CD1c-positive myeloid dendritic cell (primary cell): ENCODE results near the gene PTPN18.

Source experiments
- DNase-seq: peaks from one replicate; pipeline ENCODE4 v3.0.0-alpha.2; 2016; ENCODE audit errors: extremely low spot score

PTPN18 gene

DNA sequence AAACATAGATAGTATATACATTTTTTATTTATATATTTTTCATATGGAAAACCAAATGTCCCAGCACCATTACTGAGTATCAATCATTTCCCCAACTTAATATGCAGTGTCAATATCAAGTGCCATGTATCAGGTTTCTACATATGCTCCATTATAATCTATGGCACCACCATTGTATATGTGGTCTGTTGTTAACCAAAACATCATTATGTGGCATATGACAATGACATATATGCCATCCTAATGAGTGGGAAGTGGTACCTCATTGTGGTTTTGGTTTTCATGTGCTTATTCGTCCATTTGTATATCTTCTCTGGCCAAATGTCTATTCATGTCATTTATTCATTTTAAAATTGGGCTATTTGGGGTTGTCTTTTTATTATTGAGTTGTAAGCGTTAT lies 9.2 kb downstream of the PTPN18 start:
- no peak for DNase-seq

DNA sequence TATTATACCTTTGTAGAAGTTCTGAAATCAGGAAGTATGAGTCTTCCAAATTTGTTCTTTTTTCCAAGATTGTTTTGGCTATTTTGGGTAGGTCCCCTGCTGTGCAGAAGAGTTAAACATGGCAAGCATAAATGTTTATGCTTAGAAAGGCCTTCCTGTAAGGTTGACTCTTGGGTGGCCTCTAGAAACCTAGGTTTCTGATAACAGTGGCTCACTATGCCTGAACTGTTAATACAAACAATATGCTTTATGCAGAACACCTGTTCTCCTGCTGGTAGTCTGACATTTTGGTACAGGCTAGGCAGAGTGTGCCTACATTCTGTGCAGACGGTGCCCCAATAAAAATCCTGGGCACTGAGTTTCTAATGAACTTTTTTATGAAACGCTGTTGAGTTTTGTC lies 10.1 kb downstream of the PTPN18 start:
- no peak for DNase-seq

DNA sequence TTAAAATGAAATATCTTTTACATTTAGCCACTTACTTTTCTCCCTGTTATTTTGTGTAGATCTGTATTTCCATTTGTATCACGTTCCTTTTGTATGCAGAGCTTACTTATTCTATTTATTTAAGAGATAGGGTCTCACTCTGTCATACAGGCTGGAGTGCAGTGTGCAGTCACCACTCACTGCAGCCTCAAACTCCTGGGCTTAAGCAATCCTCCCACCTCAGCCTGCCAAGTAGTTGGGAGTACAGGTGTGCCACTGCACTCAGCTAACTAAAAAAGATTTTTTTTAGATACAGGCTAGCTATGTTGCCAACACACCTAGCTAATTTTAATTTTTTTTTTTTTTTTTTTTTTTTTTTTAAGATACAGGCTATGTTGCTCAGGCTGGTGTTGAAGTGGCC lies 10.9 kb downstream of the PTPN18 start:
- DNase-seq, result no peak

DNA sequence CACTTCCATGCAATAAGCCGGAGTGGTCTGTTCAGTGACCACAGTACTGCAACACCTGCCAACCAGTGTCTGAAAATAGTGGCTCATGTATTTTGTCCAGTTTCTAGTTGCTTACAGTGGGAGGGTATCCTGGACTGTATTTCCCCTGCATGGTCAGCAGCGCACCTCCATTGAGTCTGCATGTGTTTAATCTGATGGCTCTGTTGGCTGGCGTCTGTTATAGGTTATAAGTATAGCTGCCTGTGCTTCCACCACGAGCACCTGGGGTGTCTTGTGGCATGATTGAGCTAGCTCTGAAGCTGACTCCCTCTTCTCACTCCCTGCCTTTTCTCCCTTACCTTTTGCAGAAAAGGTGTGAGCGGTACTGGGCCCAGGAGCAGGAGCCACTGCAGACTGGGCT lies 12.9 kb downstream of the PTPN18 start:
- DNase-seq, result no peak

DNA sequence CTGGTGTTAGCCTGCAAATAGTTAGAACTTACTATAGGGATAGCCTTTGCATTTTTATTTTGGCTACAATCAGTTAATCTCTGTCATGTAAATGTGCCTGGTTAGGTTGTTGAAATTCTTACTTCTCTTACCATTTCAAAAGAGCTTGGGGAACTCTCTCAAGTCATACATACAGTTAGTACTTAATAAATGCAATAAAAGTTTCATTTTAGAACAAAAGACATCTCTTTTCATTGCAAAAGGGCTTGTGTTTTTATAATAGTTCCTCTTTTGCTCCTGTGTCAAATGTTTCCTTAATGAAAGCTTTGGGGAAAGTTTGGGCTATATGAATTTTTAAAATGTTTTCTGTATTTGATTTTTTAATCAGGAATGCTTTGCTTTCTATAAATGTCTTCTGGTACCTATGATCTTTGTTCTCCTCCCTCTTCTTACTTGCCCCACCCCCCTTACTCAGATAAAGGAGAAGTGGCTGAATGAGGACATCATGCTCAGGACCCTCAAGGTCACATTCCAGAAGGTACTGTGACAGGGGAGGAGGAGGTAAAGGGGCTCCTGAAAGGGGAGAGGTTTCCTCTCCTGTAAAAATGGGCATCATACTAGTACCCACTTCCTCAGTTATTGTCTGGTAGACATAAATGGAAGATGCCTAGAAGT lies 13.6 kb downstream of the PTPN18 start:
- no peak for DNase-seq

DNA sequence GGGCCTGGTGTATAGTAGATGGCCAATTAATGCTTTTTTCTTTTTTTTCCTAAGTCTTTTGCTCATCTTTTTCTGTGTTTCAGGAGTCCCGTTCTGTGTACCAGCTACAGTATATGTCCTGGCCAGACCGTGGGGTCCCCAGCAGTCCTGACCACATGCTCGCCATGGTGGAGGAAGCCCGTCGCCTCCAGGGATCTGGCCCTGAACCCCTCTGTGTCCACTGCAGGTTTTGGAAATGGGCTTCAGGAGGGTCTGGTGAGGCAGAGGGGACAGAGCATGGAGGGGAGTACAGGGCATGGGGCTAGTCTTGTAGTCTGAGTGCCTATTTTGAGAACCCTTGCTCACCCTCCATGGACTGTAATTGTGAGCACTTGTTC lies 14.1 kb downstream of the PTPN18 start:
- no peak for DNase-seq

DNA sequence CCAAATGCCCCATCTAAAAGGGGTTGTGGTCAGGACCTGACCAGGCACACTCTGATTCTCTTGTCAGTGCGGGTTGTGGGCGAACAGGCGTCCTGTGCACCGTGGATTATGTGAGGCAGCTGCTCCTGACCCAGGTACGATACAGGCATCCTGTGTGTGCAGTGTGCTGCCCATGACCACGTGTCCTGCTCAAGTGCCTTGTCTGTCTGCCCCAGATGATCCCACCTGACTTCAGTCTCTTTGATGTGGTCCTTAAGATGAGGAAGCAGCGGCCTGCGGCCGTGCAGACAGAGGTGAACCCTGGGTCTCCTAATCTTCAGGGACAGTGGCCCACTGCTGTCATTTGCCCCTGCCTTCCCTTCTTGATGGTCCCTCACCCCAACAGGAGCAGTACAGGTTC lies 14.6 kb downstream of the PTPN18 start:
- no peak for DNase-seq

DNA sequence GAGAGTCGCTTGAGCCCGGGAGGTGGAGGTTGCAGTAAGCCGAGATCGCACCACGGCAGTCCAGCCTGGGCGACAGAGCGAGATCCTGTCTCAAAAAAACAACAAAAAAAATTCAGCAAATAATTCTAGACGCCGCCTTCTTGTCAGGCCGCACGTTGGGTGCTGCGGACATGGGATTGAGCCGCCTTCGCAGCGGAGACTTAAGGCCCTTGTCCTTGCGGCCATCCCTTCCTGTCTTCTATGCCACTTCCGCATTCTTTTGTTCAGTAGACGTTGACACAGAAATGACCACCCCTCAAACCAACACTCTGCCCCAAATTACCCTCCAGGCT lies 15.8 kb downstream of the PTPN18 start:
- DNase-seq, result no peak

DNA sequence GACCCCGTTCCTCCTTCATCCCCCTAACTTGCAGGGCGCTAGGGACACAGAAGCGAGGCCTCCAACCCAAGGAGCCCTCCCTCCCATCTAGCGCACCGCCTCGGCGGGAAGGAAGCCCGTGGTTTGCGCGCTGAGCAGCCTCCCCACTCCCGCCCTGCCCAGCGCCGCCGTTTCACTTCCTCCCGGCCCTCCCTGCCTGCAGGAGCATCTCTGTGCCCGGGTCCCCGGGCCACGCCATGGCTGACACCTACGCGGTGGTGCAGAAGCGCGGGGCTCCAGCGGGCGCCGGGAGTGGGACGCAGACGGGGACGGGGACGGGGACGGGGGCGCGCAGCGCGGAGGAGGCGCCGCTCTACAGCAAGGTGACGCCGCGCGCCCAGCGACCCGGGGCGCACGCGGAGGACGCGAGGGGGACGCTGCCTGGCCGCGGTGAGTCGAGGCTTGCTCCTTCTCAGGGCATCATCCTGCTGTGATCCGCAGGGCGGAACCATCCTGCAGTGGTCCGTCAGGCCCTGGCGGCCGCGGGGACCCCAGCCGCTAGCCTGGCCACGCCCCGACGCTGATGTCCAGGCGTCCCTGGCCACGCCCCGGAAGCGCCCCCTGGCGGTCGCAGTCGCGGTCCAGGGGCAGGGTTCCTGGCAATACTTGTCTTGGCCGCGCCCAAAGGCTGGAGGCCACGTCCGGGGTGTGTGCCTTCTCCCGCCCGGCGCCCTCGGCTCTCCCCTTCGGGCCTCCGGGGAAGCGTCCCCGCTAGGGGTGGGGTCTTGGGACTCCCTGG lies 16.4 kb downstream of the PTPN18 start:
- DNase-seq, result peak; percentile 94

DNA sequence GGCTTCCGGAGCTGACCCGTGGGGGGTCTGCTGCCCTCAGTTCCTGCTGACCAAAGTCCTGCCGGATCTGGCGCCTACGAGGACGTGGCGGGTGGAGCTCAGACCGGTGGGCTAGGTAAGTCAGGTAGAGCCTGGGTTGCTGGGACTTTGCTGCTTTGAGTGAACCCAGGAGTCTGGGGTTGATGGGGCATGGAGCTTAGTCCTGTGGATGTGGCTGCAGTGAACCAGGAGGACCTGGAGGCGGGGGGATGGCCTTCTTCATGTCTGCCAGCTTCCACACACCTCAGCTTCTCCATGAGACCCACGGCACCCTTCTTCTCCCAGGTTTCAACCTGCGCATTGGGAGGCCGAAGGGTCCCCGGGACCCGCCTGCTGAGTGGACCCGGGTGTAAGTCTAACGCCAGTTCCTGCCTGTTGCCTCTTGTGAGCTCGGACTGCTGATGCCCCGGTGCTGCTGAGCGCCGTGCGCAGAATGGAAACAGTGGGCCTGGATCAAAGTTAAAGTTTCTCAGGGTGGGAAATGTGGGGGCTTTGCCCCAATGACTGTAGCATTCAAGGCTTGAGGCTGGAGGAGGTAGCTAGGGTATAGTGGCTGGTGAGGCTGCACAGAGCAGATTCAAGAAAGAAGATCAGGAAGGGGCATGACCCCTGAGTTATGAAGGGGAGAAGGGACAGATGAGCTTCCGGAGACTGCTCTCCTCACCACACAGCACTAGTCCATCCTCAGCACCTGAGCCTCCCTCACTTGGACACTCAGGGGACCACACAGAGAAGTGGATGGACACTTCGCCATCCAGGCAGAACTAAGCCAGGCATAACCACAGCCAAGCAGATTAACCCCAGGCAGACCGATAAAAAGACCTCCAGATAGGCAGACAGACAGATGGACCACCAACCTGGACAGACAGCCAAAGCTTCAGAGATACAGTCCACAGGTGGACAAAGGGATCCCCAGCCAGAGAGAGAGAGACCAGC lies 17.3 kb downstream of the PTPN18 start:
- no peak for DNase-seq

DNA sequence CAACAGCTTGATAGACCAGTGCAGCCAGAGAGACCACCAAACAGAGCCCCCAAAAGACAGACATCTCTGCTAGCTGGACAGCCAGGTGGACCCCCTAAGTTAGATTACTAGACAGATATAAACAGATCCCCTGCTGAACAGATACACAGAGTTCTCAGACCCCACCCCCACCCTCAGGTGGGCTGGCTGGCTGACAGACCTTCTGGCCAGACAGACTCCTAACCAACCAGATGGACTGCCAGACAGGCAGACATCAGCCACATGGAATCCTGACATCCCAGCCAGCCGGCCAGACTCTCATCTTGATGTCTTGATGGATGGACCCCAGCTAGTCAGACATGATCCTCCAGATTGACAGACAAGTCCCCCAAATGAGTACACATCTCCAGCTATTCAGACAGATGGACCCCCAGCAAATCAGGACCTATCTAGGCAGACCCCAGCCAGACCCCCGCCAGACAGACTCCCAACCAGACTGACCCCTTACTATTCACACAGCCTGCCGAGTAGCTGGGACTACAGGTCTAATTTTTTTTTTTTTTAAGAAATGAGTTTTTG lies 18.0 kb downstream of the PTPN18 start:
- DNase-seq, result no peak

DNA sequence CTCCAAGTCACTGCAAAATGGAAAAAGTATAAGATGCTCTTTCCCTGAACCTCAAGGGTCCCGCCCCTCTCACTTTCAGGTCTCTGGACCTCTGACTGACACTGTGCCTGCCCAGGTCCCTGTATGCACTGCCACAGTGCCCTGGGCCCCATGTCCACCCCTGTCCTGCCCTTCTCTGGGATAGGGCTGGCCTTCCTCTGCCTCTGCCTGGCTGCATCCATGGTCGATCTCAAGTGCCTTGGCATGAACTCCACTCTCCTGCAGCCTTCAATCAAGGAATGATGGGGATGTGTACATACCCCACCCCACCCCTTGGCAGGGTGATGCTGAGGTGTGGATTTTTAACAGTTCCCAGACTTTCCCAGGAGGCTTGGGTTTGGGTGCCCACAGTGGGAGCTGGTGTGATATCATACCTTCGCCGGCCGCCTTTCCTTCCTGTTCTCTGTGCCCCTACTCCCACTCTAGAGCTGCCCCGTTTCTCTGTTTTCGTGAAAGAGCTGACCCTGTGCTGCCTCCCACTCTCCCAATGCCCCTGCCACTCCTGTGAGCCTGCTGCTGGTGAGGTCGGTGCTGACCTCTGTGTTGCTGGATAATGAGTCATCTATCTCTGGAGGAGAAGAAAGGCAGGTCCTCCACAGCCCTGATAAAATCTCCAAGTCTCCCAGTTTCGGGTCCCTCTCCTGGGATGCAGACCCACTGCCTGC lies 18.9 kb downstream of the PTPN18 start:
- DNase-seq, result peak; percentile 57

DNA sequence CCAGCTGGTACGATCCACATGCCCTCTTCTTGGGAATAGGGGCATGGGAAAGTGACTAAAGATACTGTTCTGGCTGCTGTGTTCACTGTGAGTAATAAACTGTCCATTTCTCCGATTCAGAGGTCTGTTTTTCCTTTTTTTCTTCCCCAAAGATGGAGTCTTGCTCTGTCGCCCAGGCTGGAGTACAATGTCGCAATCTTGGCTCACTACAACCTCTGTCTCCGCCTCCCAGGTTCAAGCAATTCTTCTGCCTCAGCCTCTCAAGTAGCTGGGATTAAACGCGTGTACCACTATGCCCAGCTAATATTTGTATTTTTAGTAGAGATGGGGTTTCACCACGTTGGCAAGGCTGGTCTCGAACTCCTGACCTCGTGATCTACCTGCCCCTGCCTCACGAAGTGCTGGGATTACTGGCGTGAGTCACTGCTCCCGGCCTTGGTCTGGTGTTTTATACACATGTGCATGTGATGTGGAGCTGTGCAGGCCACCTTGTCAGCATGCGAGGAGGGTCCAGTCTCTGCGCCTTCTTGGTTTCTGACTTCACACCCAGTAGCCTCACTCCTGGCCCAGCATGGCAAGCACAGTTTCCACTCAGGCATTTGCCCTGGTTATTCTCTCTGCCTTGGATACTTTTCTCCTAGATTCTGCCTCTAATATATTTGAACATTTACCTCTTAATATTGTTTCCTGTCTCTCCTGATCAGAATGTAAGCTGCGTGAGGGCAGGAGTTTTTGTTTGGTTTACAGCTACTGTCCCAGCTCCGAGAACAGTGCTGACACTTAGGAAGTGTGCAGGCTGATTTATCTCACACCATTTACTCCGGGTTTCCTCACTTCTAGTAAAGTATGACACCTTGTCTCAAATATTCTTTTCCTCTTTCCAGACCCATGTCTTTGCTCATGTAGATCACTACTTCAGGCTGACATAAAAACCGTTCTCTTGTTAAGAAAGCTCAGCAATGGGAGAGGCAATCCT lies 19.7 kb downstream of the PTPN18 start:
- DNase-seq, result no peak

DNA sequence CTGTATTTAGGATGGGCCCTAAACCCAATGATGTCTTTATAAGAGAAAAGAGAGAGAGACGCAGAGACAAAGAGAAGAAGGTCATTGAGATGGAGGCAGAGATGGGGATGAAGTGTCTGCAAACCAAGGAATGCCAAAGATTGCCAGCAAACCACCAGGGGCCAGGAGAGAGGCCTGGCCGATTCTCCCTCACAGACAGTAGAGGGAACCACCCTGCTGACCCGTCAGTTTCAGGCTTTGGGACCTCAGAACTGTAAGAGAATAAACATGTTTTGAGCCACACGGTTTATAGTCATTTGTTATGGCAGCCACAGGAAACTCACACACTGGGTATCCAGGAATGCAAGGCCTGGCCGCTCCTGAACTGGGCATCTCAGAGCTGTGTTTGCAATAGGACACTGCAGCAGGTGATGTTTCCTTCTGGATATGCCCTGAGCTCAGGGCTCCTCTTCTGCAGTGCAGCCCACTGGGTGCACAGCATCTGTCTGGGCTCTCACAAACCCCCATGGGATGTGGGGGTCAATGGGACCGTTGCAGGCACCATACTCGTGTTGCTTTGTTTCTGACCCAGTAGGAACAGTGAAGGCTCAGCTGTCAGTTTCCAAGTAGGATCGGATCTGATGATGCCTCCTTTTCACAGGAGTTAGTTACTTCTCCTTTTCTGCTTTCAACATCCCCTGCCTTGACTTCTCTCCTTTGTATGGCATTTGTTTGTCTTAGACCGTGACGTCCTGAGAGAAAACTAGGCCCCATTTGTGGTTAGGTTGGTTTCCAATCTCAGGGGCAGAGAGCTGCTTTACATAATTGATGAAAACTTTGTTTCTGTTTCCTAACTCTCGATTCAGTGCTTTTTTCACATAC lies 20.8 kb downstream of the PTPN18 start:
- DNase-seq, result no peak

DNA sequence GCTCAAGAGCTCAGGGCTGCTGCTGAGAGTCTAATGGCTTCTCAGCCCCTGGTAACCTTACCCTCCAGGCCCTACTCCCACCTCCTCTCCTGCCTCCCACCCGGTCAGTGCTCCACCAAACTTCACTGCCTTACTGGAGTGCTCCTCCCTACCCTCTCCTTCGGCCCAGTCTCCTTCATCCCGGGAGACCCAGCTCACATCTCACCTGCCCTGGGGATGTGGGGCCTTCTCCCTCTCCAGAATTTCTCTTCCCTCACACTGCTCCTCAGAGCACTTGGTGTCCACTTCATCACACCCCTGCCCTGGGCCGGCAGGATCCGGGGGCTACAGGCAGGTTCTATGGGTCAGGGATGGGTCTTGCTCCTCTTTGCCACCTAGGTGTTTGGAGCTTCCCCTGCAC lies 21.6 kb downstream of the PTPN18 start:
- DNase-seq, result no peak

DNA sequence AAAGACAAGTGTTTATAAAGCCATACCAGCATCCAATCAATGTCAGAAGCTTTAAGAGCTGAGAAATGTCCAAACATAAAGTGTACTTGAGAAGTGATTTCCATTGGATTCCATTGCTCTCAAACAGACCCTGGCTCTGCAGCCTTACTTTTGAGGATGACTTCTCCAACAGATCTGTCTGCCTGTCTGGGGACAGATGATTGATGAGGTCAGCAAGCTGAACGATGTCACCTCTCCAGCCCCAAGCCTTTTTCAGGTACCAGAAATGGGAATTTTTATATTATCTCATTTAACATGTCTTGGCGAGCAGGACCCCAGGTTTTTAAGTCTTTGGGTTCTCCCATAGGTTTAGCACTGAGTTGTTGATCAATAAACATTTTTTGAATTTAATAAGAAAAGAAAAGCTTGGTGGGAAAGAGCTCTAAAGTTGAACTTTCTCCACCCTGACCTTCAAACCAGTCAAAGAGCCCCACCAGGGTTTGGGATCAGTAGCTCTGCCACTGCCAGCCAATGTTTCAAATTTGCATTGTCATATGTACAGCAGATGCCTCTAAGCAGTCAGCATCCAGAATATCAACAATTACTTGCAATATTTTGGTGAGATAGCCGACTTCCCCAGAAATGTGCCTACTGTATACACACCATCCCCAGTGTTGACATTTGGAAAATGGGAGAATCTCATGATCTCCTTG lies 22.5 kb downstream of the PTPN18 start:
- no peak for DNase-seq

DNA sequence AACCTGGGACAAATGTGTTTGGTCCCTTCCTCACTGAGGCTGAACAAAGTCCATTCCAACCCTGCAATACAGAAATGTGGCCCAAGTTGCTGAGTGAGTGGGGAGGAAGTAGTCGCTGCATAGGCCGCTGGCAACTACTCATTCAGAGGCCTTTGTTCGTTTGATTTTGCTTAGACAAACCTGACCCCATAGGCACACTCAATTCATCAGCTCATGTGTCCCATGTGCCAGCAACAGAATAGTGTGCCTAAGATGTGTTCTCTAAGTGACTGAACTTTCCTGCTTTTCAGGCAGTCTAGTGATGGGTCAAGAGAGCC lies 23.0 kb downstream of the PTPN18 start:
- no peak for DNase-seq

DNA sequence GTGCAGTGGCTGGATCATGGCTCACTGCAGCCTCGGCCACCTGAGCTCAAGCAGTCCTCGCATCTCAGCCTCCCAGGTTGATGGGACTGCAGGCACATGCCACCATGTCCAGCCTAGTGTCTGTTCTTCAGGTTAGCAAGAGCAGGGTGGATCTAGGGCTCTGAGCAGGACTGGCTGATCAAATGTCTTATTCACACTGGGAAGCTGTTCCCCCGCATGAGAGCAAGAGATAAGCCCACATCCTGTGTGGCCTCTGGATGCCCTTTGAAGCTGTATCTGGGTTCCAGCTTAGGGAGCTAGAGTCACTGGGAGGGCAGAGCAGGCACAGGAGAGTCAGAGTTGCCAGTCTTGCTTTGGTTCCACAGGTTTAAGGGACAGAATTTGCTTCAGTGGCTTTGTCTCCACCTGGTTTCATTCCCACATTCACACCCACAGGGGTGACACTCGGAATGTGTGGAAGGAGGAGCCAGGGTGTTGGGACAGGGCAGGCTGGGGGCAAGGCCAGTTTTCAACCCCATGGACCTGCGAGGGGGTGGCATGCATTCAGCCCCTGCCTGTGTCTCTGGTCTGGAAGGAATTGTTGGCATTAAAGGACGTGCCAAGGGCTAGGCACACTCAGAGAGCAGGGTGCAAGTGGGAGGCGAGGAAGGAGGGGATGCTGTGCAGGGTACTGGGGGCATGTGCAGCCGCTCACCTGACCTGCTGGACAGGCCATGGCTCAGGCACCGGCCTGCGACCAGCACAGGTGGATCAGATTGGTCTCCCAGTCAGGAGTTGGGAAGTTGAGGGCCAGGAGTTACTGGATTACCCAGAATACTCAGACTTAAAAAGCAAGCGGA lies 24.5 kb downstream of the PTPN18 start:
- DNase-seq, result no peak
